HL-60 (cell line): ENCODE measurements around the gene UBXN11.

Experiments used
- CTCF ChIP-seq: IDR thresholded peaks from one replicate; pipeline ENCODE4 v1.5.1; 2011; ENCODE audit warnings: low read length, control low read depth, inconsistent platforms; ENCODE audit not compliant: insufficient read depth
- GABPA ChIP-seq: IDR thresholded peaks from 2 replicates; pipeline ENCODE4 v1.6.1; 2012; ENCODE audit warnings: low read depth
- POLR2AphosphoS5 ChIP-seq: IDR thresholded peaks from 2 replicates; pipeline ENCODE4 v1.6.1; 2012; ENCODE audit warnings: low read depth

DNA sequence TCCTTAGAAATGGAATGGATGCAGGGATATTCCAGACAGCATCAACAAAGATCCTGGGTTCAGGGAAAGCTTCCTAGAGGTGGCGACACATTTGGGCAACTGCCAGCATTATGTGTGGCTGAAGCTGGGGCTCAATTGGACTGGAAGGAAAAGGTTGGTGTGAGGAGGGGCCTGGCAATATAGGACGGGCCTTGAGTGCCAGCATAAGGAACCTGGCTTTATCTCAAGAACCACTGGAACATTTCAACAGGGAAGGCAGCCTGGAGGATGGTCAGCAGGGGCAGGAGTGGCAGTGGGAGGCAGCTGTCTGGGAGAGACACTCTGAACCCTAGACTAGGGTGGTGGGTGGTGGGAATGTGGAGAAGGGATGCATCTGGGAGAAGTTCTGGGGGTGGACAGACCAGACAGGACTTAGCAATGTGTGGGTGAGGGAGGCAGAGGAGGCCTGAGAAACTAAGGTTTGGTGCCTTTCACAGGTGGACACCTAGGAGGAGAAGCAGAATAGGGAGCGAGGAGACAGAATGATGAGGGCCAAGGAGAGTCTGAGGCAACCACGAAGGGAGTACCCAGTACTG, 23.1 kb downstream of the UBXN11 start:
- no peak for TF ChIP-seq CTCF
- TF ChIP-seq POLR2AphosphoS5 = no peak; the same call in 1 of the 2 replicates
- TF ChIP-seq GABPA = no peak
